Keratinocyte (primary cell): ENCODE results near the gene USF3. TPM values are rescaled to one million over a fixed set of nuclear protein-coding genes. Genes with fewer than 3 reads are reported as not detected.

Source experiments
- DNase-seq: peaks from one replicate; pipeline ENCODE4 v3.0.0-alpha.2; 2011; ENCODE audit warnings: low read depth, missing footprints, low spot score
- FAIRE-seq: peaks from 2 replicates; lab custom pipeline; 2011; peaks lifted over from hg19 to GRCh38; lab: Jason Lieb, UNC
- H2AFZ ChIP-seq: 2 replicates; pipeline ENCODE4 v1.6.0; 2012; ENCODE audit warnings: low read length, control low read depth, inconsistent platforms; ENCODE audit not compliant: control insufficient read depth
- H3K27ac ChIP-seq: 2 replicates; pipeline ENCODE4 v1.5.1; 2011; ENCODE audit warnings: low read length; ENCODE audit not compliant: control insufficient read depth, insufficient read depth
- H3K27me3 ChIP-seq: 3 replicates; pipeline ENCODE4 v1.6.0; 2011; ENCODE audit warnings: low read length; ENCODE audit not compliant: control insufficient read depth, insufficient read depth; ENCODE audit errors: extremely low read depth
- H3K36me3 ChIP-seq, 2 experiments: 2 replicates in 1 of 2; 3 replicates in 1 of 2; pipeline ENCODE4 v1.5.1; 2011; ENCODE audit warnings: low read length in 2 of 2, mild to moderate bottlenecking in 1 of 2; ENCODE audit not compliant: control insufficient read depth in 2 of 2, insufficient read depth in 2 of 2; ENCODE audit errors: extremely low read depth in 1 of 2
- H3K4me1 ChIP-seq: 3 replicates; pipeline ENCODE4 v1.5.1; 2011; ENCODE audit warnings: low read length; ENCODE audit not compliant: control insufficient read depth, insufficient read depth; ENCODE audit errors: extremely low read depth
- H3K4me2 ChIP-seq: 3 replicates; pipeline ENCODE4 v1.6.0; 2011; ENCODE audit warnings: low read depth, low read length; ENCODE audit not compliant: control insufficient read depth, insufficient read depth; ENCODE audit errors: extremely low read depth
- H3K4me3 ChIP-seq, 3 experiments: fragments of 200-600 bp in 1 of 3; sonication (generic) in 1 of 3; 2 replicates in 2 of 3; 3 replicates in 1 of 3; pipeline ENCODE4 v1.5.1; 2011 to 2016; ENCODE audit warnings: low read length in 3 of 3, mild to moderate bottlenecking in 3 of 3, control low read depth in 2 of 3, inconsistent platforms in 1 of 3, low read depth in 1 of 3, mixed read lengths in 1 of 3, mixed run types in 1 of 3, moderate library complexity in 1 of 3; ENCODE audit not compliant: control insufficient read depth in 2 of 3, insufficient read depth in 2 of 3; ENCODE audit errors: extremely low read depth in 1 of 3
- H3K79me2 ChIP-seq: 2 replicates; pipeline ENCODE4 v1.6.0; 2012; ENCODE audit warnings: low read length; ENCODE audit not compliant: control insufficient read depth, insufficient read depth
- H3K9ac ChIP-seq: 3 replicates; pipeline ENCODE4 v1.6.0; 2011; ENCODE audit warnings: low read length; ENCODE audit not compliant: control insufficient read depth, insufficient read depth; ENCODE audit errors: extremely low read depth
- H3K9me1 ChIP-seq: 3 replicates; pipeline ENCODE4 v1.6.0; 2011; ENCODE audit warnings: low read length; ENCODE audit not compliant: control insufficient read depth, insufficient read depth; ENCODE audit errors: extremely low read depth
- H3K9me3 ChIP-seq: 2 replicates; pipeline ENCODE4 v1.5.1; 2012; ENCODE audit warnings: low read depth, low read length; ENCODE audit not compliant: control insufficient read depth
- H4K20me1 ChIP-seq: 3 replicates; pipeline ENCODE4 v1.6.0; 2011; ENCODE audit warnings: low read length; ENCODE audit not compliant: control insufficient read depth, insufficient read depth; ENCODE audit errors: extremely low read depth
- CTCF ChIP-seq, 3 experiments: IDR thresholded peaks in 1 of 3; conservative IDR thresholded peaks in 1 of 3; optimal IDR thresholded peaks in 1 of 3; 2 replicates in 2 of 3; 3 replicates in 1 of 3; pipeline versions ENCODE3 to v1.5.1; 2011; ENCODE audit warnings: low read length in 3 of 3, mild to moderate bottlenecking in 3 of 3, moderate library complexity in 2 of 3, control low read depth in 1 of 3, inconsistent platforms in 1 of 3; ENCODE audit not compliant: insufficient read depth in 2 of 3; ENCODE audit errors: extremely low read depth in 1 of 3
- EZH2 ChIP-seq: IDR thresholded peaks from one replicate; pipeline ENCODE4 v1.6.1; 2012; ENCODE audit warnings: inconsistent platforms, mild to moderate bottlenecking, low read length, moderate library complexity
- dilution Hi-C: fragments of 300-500 bp; cut with MboI; formaldehyde crosslinking; loops from one replicate; pipeline ENCODE4 v1.7.0; 2020; ENCODE audit warnings: low sequenced_read_pairs; ENCODE audit not compliant: extremely low pct_ligation_motif_present
- polyA plus RNA-seq, 5 experiments: library from polyadenylated mRNA; depleted of rRNA in 3 of 5; stranded (reverse) in 3 of 5; stranded (forward) in 1 of 5; unstranded in 1 of 5; fragments of >200 nt; gene quantifications; 1 replicate in 1 of 5; 2 replicates in 3 of 5; 3 replicates in 1 of 5; pipeline versions ENCODE4 v1.2.1 to v1.2.3, GENCODE V29; 2011 to 2012; ENCODE audit warnings: missing spikeins in 2 of 5, low read depth in 1 of 5, low replicate concordance in 1 of 5

Gene USF3
- polyA plus RNA-seq, 1 donor (not counting 4 experiments of a cell fraction or from before 2014, with no cell fraction given): 8.8 TPM

DNA sequence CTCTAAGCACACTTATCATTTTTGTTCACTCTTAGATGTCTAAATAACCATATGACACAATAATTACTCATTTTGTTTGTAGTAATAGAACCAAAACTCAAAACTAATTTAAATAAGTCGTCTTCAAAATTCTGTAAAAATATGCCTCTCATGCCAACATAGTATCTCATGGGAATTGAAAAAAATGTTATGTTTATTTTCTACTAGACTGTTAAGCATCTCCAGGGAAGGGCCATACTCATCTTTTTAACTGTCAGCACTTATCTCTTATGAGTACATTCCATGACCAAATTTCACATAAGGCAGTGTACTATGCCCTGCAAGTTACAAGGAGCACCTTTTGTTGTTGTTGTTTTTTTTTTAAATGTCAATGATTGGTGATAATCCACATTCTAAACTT lies 18.3 kb upstream of the USF3 start:
- TF ChIP-seq CTCF (optimal IDR thresholded peaks at IDR 0.05 in 1 of 3, IDR thresholded peaks at IDR 0.05 in 1 of 3, conservative IDR thresholded peaks at IDR 0.05 in 1 of 3; ENCODE audit: extremely low read depth in 1 of 3, insufficient read depth in 2 of 3, low read length in 3 of 3) (no peak), EZH2 (no peak)
- Histone ChIP-seq H3K79me2 (no peaks in the 10 kb centered on the region), H3K9ac (no peak overlapping the region), H2AFZ (no peak overlapping the region), H3K27ac (no peak overlapping the region), H3K4me1 (peaks cover 3% of the 10 kb centered on the region), H3K27me3 (no peaks in the 10 kb centered on the region), H3K4me2 (no peak overlapping the region), H3K36me3 (peaks cover 0 to 2% of the 10 kb centered on the region in 2 experiments), H3K9me3 (no peaks in the 10 kb centered on the region), H4K20me1 (no peaks in the 10 kb centered on the region), H3K4me3 (no peak overlapping the region), H3K9me1 (no peaks in the 10 kb centered on the region)
- FAIRE-seq: no peak
- no peak for DNase-seq
- dilution Hi-C loops: no loop called here

DNA sequence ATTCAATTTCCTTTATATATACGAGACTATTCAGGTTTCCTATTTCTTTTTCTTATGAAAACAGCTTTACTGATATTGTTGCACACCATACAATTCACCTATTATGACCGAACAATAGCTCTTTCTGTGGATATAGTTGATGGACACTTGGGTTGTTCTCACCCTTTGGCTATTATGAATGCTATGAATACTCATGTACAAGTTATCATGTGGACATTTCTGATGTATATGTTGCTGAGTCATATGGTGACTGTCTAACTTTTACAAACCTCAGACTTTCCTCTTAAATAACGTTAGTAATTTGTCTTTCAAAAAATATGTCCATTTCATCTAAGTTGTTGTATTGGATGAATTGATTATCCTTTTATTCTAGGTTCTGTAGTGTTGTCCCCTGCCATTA lies 15.7 kb upstream of the USF3 start:
- no peak overlapping the region for H3K4me2 ChIP-seq
- H3K27ac ChIP-seq: no peak overlapping the region
- no peak for DNase-seq

More for the DNA sequence above, 15.7 kb upstream of the USF3 start:
- no peaks in the 10 kb centered on the region for H3K9me3 ChIP-seq
- no peak overlapping the region for H3K9ac ChIP-seq
- H3K4me1 ChIP-seq: peaks cover 3% of the 10 kb centered on the region
- H3K79me2 ChIP-seq: no peaks in the 10 kb centered on the region
- H3K27me3 ChIP-seq: no peaks in the 10 kb centered on the region
- H3K36me3 ChIP-seq: no peaks in the 10 kb centered on the region
- no peak for FAIRE-seq
- H2AFZ ChIP-seq: peak overlapping the region; percentile 19
- H4K20me1 ChIP-seq: no peaks in the 10 kb centered on the region
- H3K9me1 ChIP-seq: no peaks in the 10 kb centered on the region
- dilution Hi-C loops: no loop called here
- H3K4me3 ChIP-seq: no peak overlapping the region
- TF ChIP-seq CTCF (optimal IDR thresholded peaks at IDR 0.05 in 1 of 3, IDR thresholded peaks at IDR 0.05 in 1 of 3, conservative IDR thresholded peaks at IDR 0.05 in 1 of 3; ENCODE audit: extremely low read depth in 1 of 3, insufficient read depth in 2 of 3, low read length in 3 of 3) (no peak), EZH2 (no peak)
